Measurements from ENCODE around the gene ZFPM1.

Gene ZFPM1

DNA sequence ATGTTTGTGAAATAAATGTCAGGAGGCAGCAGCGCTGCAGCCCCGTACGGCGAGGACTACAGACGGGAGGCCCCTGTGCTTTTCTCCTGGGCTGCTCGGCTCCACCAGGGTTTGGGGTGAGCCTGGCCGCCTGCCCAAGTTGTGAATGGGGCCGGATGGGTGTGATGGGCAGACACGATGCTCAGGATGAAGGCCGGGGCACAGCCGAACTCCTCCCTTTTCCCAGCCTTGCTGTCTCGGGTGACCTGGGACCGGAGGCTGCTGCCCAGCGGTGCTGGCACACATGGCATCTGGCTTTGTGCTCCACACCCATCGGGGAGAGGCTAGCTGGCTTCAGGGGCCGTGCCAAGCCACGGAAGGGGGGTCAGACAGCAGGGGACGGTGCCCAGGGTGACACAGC, 34.2 kb upstream of the ZFPM1 start:
- no peak for DNase-seq

GRCh38 chr16:88419790-88420189, 33.3 kb upstream of the ZFPM1 start:
- no peak for DNase-seq

DNA sequence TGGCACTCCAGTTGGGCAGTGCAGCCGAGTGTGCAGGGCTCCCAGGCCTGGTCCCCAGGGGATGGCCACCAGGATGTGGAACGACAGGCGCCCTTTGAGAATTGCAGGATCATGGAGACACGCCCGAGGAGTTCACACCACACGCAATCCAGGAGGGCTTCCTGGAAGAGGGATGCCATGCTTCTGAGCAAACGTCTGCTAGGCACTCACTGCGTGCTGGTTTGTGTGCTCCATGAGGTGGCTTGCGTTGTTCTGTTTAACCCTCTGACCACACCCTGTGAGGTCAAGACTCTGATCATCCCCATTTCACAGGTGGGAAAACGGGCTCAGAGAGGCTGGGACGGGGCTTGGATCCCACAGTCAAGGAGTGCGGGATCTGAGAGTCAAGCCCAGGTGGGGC, 32.6 kb upstream of the ZFPM1 start:
- no peak for DNase-seq

- no peak for DNase-seq
These were observed 31.8 kb upstream of the ZFPM1 start for GRCh38 chr16:88421301-88421700.

- no peak for DNase-seq
These were observed 31.1 kb upstream of the ZFPM1 start for GRCh38 chr16:88421871-88422433.

GRCh38 chr16:88422733-88423447, 30.2 kb upstream of the ZFPM1 start:
- no peak for DNase-seq

- DNase-seq, result no peak
These were observed 29.6 kb upstream of the ZFPM1 start for GRCh38 chr16:88423448-88423850.

DNA sequence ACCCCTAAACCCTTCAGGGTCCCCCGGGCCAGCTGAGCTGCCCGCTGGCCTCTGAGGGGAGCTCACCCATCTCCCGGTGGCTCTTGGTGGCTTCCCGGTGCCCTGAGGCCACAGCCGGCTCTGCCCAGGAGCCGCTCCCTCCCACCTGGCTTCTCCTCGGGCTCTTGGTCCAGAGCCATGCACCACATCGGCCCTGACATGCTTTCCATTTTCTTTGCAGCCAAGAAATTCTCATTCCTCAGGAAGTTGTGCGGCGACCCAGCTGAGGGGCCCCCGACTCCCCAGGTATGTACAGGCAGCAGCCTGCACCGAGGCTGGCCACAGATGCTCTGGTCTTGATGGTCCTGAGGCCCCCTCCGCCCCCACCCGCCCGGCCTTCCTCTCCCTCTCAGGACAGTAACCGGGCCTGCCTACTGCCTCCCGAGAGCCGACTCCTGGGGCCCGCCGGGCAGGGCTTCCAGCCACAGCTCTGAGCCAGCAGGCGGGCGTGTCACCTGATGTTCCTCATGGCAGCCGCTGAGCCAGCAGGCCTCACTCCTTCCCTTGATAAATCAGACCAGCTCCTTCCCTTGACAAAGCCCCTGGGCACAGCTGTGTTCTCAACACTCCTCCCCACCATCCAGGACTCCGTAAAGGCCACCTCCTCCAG, 28.4 kb upstream of the ZFPM1 start:
- DNase-seq, result peak; percentile 26

- no peak for DNase-seq
These were observed 27.1 kb upstream of the ZFPM1 start for GRCh38 chr16:88426018-88426417.

DNA sequence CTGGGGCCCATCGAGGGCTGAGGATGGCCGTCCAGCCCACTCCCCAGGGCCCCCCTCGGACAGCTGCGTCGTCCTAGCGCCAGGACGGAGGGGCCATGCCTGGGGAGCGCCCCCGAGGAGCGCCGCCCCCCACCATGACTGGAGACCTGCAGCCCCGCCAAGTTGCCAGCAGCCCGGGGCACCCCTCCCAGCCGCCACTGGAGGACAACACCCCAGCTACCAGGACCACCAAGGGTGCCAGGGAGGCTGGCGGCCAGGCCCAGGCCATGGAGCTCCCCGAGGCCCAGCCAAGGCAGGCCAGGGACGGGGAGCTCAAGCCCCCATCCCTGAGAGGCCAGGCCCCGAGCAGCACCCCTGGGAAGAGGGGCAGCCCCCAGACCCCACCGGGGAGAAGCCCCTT, 25.7 kb upstream of the ZFPM1 start:
- DNase-seq, result no peak

DNA sequence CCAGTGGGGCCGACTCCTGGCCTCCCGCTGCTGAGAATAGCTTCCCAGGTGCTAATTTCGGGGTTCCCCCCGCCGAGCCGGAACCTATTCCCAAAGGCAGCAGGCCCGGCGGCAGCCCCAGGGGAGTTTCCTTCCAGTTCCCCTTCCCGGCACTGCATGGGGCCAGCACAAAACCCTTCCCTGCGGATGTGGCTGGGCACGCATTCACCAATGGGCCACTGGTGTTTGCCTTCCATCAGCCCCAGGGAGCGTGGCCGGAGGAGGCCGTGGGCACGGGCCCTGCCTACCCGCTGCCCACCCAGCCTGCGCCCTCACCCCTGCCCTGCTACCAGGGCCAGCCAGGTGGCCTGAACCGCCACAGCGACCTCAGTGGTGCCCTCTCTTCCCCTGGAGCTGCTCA, 24.9 kb upstream of the ZFPM1 start:
- no peak for DNase-seq

DNA sequence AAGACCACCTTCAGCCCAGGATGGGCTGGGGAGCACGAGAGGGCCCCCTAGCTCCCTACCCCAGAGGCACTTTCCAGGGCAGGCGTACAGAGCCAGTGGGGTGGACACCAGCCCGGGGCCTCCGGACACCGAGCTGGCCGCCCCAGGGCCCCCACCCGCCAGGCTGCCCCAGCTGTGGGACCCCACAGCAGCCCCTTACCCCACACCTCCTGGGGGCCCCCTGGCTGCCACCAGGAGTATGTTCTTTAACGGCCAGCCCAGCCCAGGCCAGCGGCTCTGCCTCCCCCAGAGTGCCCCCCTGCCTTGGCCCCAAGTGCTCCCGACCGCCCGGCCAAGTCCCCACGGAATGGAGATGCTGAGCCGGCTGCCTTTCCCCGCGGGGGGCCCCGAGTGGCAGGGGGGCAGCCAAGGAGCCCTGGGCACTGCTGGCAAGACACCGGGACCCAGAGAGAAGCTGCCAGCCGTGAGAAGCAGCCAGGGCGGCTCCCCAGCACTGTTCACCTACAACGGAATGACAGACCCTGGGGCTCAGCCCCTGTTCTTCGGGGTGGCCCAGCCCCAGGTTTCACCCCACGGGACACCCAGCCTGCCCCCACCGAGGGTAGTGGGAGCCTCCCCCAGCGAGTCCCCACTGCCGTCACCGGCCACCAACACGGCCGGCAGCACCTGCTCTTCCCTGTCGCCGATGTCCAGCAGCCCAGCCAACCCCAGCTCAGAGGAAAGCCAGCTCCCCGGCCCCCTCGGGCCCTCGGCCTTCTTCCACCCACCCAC, 24.3 kb upstream of the ZFPM1 start:
- DNase-seq, result peak; percentile 21

- DNase-seq, result peak; percentile 46
These were observed 23.5 kb upstream of the ZFPM1 start for GRCh38 chr16:88429387-88430184.

GRCh38 chr16:88430185-88430523, 22.9 kb upstream of the ZFPM1 start:
- no peak for DNase-seq

GRCh38 chr16:88430524-88431446, 22.3 kb upstream of the ZFPM1 start:
- peak; percentile 70 for DNase-seq

DNA sequence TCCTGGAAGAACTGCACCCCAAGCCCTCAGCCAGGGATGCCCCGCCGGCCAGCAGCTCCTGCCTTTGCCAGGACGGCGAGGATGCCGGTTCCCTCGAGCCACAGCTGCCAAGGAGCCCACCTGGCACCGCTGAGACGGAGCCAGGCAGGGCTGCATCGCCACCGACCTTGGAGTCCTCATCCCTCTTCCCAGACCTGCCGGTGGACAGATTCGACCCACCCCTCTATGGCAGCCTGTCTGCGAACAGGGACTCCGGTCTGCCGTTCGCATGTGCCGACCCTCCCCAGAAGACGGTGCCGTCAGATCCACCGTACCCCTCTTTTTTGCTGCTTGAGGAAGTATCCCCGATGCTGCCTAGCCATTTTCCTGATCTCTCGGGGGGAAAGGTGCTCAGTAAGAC, 21.4 kb upstream of the ZFPM1 start:
- peak; percentile 16 for DNase-seq

DNA sequence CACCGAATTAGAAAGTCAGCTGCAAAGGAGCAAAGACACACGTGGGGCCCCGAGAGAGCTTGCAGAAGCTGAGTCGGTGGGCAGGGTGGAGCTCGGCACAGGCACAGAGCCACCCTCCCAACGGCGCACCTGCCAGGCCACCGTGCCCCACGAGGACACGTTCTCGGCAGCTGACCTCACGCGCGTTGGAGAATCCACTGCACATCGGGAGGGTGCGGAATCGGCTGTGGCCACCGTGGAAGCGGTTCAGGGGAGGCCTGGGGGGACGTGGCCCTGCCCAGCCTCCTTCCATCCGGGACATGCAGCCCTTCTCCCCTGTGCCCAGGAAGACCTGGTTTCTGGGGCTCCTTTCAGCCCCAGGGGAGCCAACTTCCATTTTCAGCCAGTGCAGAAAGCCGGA, 20.9 kb upstream of the ZFPM1 start:
- no peak for DNase-seq

DNA sequence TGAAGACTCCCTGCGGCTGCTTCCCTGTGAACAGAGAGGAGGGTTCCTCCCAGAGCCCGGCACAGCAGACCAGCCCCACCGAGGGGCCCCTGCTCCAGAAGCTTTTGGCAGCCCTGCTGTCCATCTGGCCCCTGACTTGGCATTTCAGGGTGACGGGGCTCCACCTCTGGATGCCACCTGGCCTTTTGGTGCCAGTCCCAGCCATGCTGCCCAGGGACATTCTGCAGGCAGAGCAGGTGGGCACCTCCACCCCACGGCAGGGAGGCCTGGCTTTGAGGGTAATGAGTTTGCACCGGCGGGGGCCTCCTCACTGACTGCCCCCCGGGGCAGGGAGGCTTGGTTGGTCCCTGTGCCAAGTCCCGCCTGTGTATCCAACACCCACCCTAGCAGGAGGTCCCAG, 20.3 kb upstream of the ZFPM1 start:
- DNase-seq, result no peak

- no peak for DNase-seq
These were observed 19.3 kb upstream of the ZFPM1 start for GRCh38 chr16:88433632-88434352.

GRCh38 chr16:88434353-88434690, 18.8 kb upstream of the ZFPM1 start:
- no peak for DNase-seq

DNA sequence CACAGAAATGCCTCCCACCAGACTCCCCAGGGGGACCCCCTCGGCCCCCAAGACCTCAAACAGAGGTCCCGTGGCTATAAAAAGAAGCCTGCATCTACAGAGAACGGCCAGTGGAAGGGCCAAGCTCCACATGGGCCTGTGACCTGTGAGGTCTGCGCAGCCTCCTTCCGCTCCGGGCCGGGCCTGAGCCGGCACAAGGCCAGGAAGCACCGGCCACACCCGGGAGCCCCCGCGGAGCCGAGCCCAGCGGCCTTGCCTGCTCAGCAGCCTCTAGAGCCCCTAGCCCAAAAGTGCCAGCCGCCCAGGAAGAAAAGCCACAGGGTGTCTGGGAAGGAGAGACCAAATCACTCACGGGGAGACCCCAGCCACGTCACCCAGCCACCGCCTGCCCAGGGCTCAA, 18.3 kb upstream of the ZFPM1 start:
- DNase-seq, result no peak
